ENCODE results near the gene LORICRIN. TPM values are rescaled to one million over a fixed set of nuclear protein-coding genes. Genes with fewer than 3 reads are reported as not detected.

Gene LORICRIN
- polyA plus RNA-seq, 4 donors = not detected

DNA sequence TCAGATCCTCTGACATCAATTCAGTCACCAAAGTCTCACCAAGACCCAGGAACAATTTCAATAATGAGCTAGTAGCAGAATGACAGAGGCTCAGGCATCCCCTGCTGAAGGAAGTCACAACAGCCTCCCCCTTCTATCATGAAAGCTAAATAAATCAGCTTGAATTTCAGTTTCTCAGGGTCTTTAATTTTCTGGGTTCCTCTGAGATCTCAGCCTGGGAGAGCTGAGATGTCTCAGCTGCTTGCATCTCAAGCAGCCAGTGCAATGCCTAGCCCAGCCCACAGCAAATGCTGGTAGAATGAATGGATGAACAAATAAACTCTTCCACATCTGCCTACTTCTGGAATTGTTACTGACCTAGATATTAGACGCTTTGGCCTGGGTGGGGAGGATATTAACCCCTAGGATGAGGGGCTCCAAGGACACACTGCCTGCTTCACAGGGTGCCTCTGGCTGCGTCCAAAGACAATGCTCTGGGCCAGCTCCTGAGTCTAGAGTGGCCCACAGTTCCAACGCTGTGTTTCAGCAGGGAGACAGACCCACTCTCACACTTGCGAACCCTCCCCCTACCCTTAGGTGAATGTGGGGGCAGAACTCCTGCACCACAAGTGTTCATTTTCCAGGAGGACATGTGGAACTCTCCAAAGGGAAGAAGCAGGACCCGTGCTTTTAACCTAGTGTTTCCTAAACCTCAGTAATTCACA is 11.2 kb upstream of the LORICRIN start:
- DNase-seq (ENCODE audit: low read depth in 4 of 4, low spot score in 3 of 4) = no peak

DNA sequence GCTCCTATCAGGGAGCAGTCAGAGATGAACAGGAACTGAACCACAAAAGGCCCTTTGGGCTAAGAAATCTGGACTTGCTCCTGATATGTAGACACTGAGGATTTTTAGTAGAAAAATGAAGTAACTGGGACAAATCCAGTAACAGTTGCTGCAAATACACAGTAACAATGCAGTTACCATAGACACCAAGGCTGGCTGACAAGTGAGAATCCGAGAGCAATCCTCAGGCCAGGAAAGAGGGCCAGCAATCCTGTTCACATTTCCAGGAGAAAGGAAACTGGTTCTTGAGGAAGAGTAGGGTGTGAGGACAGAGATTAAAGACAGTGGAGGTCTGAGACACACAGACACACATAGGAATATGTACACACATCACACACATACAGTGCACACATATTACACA is 9.3 kb upstream of the LORICRIN start:
- DNase-seq (ENCODE audit: low read depth in 4 of 4, low spot score in 3 of 4) = no peak

DNA sequence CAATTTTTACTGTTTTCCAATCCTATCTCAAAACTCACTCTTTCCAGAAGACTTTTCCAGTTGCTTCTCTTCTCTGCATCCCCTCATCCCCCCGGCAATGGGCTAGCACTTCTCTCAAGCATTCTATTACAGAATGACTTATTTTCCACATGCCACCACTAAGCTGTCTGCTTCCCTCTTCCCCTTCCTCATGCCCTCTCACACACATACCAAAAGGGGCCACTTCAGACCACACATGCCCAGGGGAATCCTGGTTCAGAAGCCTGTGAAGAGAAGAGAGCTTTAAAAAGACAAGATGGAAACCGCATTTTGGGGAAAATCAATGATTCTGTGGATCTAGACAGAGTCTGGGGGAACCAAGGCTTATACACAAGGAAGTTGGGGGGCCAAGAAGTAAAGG is 8.4 kb upstream of the LORICRIN start:
- no peak for DNase-seq (ENCODE audit: low read depth in 4 of 4, low spot score in 3 of 4)

DNA sequence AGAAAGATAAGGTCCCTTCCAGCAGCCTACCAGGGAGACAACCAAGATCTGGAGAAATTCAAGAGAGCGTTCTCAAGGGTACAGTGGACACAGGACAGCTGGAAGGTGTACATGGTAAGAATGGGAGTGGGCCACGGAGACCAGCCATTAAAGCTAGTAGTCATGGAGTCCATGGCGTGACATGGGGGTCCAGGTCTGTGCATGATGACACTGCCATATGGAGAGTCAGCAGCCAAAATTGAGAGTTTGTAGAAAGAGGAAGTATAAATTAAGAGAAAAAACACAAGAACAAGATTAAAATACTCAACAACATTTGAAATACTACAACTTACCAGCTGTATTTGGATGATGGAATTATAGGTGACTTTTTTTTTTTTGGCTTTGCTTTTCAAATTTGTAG is 7.9 kb upstream of the LORICRIN start:
- DNase-seq (ENCODE audit: low read depth in 4 of 4, low spot score in 3 of 4) = no peak

GRCh38 chr1:153251988-153252387 is 7.5 kb upstream of the LORICRIN start:
- no peak for DNase-seq (ENCODE audit: low read depth in 4 of 4, low spot score in 3 of 4)

DNA sequence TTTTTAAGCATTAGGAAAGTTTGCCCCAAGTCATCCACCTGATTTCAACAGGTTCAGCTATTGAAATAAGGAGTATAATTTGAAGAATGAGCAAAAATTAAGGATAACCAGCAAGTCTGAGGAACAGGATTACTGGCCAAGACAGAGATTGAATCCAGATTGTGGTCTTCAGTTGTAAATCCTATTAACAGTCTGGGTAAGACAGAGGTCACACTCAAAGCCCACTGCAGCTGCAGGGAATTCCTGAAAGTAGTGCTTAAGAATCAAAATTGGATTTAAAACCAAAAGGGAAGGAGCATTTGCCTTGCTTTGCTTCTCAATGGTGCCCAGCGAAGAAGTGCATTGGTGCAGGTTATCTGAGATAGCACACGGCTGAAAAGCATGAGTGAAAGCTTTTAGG is 6.4 kb upstream of the LORICRIN start:
- no peak for DNase-seq (ENCODE audit: low read depth in 4 of 4, low spot score in 3 of 4)

DNA sequence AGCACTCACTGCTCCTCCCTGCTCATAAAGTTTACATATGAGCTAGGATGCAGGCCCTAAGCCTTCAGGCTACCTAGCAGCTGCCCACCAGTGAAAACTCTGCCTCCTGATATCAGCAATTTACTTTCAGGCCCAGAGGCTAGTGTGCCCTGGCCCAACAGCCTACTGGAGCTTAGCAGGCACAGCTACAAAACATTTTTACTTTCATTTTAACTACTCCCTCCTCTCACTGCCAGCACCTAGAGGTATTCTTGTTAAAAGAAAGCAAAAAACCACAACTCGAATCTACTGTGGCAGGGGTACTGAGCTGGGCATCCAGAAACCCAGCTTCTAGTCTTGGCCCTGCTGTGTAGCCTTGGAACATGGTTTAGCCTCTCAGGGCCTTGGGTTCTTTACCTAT is 5.8 kb upstream of the LORICRIN start:
- DNase-seq (ENCODE audit: low read depth in 4 of 4, low spot score in 3 of 4) = no peak

- no peak for DNase-seq (ENCODE audit: low read depth in 4 of 4, low spot score in 3 of 4)
Observed at GRCh38 chr1:153260585-153261280, 1.2 kb downstream of the LORICRIN start.

DNA sequence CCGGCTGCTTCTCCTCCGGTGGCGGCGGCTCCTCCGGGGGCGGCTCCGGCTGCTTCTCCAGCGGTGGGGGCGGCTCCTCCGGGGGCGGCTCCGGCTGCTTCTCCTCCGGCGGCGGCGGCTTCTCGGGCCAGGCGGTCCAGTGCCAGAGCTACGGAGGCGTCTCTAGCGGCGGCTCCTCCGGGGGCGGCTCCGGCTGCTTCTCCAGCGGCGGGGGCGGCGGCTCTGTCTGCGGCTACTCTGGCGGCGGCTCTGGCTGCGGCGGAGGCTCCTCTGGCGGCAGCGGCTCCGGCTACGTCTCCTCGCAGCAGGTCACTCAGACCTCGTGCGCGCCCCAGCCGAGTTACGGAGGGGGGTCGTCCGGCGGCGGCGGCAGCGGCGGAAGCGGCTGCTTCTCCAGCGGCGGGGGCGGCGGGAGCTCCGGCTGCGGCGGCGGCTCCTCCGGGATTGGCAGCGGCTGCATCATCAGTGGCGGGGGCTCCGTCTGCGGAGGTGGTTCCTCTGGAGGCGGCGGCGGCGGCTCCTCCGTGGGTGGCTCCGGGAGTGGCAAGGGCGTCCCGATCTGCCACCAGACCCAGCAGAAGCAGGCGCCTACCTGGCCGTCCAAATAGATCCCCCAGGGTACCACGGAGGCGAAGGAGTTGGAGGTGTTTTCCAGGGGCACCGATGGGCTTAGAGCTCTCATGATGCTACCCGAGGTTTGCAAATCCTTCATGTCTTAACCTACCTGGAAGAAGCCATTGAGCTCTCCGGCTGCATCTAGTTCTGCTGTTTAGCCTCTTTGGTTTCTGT is 2.0 kb downstream of the LORICRIN start:
- no peak for DNase-seq (ENCODE audit: low read depth in 4 of 4, low spot score in 3 of 4)

DNA sequence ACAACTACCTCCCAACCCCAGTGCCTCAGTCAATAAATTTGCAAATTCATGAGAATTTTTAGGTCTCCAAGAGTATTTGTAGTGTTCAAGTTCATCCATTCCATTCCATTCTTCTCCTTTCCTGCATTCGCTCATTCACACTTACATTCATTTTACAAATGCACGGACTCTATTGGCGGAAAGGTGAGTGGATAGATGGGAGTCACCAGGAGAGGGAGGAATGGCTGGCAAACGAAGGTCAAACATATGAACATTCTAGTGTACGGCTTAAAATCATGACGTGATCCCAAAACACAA is 2.5 kb downstream of the LORICRIN start:
- DNase-seq (ENCODE audit: low read depth in 4 of 4, low spot score in 3 of 4) = no peak

GRCh38 chr1:153262462-153263157 is 3.1 kb downstream of the LORICRIN start:
- no peak for DNase-seq (ENCODE audit: low read depth in 4 of 4, low spot score in 3 of 4)

DNA sequence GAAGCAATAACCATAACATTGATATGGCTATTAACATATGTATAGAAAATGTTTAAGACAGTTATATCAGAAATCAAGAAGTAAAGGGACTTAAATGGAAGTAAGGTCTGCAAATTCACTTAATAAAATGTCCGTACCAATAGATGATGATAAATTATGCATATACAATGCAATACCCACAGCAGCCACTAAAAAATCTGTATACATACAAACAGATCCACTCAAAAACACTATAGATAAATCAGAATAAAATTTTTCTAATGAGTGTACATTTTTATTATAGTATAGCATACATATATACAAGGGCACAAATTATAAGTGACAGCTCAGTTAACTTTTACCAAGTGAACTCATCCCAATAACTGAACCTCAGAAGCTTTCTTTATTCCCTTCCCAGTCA is 6.0 kb downstream of the LORICRIN start:
- DNase-seq (ENCODE audit: low read depth in 4 of 4, low spot score in 3 of 4) = no peak

- no peak for DNase-seq (ENCODE audit: low read depth in 4 of 4, low spot score in 3 of 4)
Observed at GRCh38 chr1:153271711-153272110, 12.2 kb downstream of the LORICRIN start.

GRCh38 chr1:153272186-153272585 is 12.7 kb downstream of the LORICRIN start:
- no peak for DNase-seq (ENCODE audit: low read depth in 4 of 4, low spot score in 3 of 4)

GRCh38 chr1:153277852-153278251 is 18.4 kb downstream of the LORICRIN start:
- DNase-seq (ENCODE audit: low read depth in 4 of 4, low spot score in 3 of 4) = no peak

- no peak for DNase-seq (ENCODE audit: low read depth in 4 of 4, low spot score in 3 of 4)
Observed at GRCh38 chr1:153288634-153289275, 29.3 kb downstream of the LORICRIN start.

DNA sequence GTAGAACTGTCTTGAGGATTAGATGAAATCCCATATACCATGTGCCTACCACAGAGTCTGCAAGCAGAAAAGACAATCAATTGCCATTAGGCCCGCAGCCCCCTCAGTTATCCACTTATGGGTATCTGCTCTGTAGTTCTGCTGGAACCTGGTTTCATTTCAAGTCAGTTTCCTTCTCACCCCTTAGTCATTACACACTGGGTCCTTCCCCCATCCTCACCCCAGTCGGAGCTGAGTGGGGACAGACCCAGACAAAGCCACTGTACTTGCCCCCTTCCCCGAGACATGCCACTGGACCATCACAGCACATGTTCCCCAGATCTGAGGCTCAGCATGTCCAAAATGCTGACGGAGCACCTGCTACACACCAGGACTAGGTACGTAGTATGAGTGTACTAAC is 32.0 kb downstream of the LORICRIN start:
- DNase-seq (ENCODE audit: low read depth in 4 of 4, low spot score in 3 of 4) = no peak

GRCh38 chr1:153292185-153292584 is 32.7 kb downstream of the LORICRIN start:
- DNase-seq (ENCODE audit: low read depth in 4 of 4, low spot score in 3 of 4) = no peak

DNA sequence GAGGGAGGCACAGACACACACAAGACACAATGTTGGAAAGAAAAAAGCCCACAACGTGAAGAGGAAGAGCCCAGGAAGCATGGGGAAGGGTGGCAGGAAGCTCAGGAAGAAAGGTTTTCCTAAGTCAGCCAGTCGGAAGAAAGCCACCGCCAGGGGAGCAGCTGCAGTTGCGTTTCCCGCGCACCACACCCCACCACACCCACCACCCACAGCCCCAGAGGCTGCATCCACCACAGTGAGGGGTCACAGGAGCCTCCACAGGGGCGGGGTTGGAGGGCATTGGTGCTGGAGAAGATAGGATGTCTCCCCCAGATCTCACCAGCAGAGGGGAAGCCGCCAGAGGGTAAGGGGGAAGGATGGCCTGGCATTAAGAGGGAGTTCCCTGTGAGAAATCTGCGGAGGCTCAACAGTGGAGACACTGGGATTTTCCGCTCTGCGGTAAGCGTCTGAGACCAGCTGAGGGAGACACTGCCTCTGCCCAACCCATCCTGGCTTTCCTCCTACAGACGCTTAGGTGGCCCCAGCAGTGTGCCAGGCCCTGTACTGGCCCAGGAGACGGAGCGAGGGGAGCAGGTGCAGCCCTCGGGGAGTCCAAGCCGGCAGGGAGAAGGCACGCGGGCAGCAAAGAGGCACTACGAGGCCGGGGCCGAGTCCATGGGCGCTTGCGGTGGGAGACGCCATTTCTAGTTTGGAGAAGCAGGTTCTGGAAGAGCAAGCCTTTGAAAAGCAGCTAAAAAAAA is 33.4 kb downstream of the LORICRIN start:
- DNase-seq (ENCODE audit: low read depth in 4 of 4, low spot score in 3 of 4) = no peak

- no peak for DNase-seq (ENCODE audit: low read depth in 4 of 4, low spot score in 3 of 4)
Observed at GRCh38 chr1:153293480-153293775, 33.9 kb downstream of the LORICRIN start.

All from left renal pelvis (tissue), 4 donors.